Activated T-cell treated with anti-CD3 and anti-CD28 coated beads, Interleukin-2, amount 50 U/mL, for 4 hours (primary cell): ENCODE measurements around the gene KL. TPM values are rescaled to one million over a fixed set of nuclear protein-coding genes. Genes with fewer than 3 reads are reported as not detected.

ENCODE experiments used
- ATAC-seq, 2 donors: fragments of 200-7000 bp; cut with Tn5 transposase; one replicate each; pipeline ENCODE4 v1.10.0; 2021
- DNase-seq: peaks from one replicate; pipeline ENCODE4 v3.0.0-alpha.2; 2020
- H3K27me3 Mint-ChIP-seq: one replicate; pipeline ENCODE4 v1.8.0; 2021; ENCODE audit warnings: low read depth, mixed read lengths
- H3K36me3 Mint-ChIP-seq: one replicate; pipeline ENCODE4 v1.8.0; 2022; ENCODE audit warnings: mixed read lengths; ENCODE audit not compliant: insufficient read depth
- H3K4me1 Mint-ChIP-seq: one replicate; pipeline ENCODE4 v1.8.0; 2021; ENCODE audit warnings: low read depth, mixed read lengths
- H3K4me3 Mint-ChIP-seq: one replicate; pipeline ENCODE4 v1.8.0; 2021; ENCODE audit warnings: mild to moderate bottlenecking, moderate library complexity, mixed read lengths
- H3K9me3 Mint-ChIP-seq: one replicate; pipeline ENCODE4 v1.8.0; 2021; ENCODE audit warnings: mixed read lengths
- total RNA-seq, 3 donors: library from RNA; stranded (reverse); gene quantifications; one replicate each; pipeline ENCODE4 v1.2.1, GENCODE V29; 2021

Gene KL
- total RNA-seq, 3 donors from 2014 or later, result 0.30 to 0.42 (median 0.38) TPM

DNA sequence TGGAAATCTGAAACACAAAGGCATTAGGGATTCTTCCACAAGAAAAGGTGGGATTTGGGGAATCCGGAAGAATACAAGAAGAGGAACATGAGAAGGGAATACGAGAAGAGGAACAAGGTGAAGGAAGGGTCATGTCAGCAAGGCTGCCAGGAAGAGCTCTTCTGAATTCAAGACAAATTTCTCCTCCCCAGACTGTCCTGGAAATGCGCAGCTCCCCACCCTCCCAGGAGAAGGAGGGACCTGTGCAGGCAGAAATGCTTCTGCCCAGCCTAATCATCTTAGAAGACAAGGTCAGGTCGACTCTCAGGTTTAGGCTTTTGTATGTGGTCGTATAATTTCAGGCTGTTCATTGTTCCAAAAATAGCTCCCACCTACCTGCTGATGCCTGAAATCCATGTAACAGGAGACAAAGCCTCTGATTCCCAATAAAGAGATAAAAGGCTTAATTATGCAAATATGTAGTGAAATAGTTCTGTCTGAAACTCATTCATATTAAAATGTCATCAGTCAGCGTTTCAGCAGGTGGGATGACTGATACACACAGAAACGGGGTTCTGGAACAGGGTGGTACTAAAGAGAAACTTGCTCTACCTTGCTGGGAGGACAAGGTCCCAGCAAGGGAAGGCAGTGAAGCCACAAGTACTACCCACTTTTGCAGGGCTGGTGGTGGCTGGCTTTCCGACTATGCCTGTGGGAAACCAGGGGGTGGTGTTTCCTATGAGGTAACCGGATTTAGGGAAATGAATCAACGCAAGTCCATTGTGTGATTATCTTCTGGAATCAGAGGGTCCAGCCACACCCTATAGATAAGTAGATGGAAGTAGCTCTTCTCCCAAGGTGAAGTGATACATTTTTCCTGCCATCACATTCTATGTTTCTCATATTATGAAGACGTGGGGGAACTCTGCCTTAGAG is 76.1 kb downstream of the KL start:
- H3K27me3 Mint-ChIP-seq, result peaks cover 4% of the 10 kb centered on the region
- ATAC-seq, result no peak

DNA sequence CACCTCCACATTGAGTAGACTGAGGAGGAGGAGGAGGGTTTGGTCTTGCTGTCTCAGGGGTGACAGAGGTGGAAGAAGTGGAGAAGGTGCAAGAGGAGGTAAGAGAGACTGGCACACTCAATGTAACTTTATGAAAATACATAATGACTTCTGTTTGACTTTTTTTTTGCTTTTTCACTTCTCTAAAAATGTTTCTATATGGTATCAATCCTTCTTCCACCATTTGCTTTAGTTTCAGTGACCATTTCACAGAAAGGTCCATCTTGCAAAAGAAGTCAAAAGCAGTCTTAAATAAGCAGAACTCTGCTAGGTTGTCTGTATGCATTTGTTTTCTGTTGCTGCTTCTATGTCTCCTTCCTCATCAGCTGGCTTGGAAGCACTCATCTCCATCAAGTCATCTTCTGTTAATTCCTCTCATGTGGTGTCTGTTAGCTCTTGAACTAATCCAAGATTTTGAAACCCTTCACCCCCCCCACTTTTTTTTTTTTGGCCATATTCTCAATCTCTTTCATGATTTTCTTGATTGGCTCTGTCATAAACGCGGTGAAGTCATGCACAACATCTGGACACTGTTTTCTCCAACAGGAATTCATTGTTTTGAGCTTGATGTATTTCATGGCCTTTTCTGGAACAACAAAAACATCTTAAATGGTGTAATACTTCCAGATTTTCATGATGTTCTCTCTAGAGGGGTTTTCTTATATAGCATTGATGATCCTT is 80.8 kb downstream of the KL start:
- Mint-ChIP-seq H3K9me3 (peaks cover 7% of the 10 kb centered on the region), H3K27me3 (peaks cover 5% of the 10 kb centered on the region)

More for the DNA sequence above, 76.1 kb downstream of the KL start:
- no peak overlapping the region for H3K4me3 Mint-ChIP-seq
- H3K36me3 Mint-ChIP-seq, result no peaks in the 10 kb centered on the region
- no peak for DNase-seq
- H3K9me3 Mint-ChIP-seq, result no peaks in the 10 kb centered on the region
- H3K4me1 Mint-ChIP-seq, result no peaks in the 10 kb centered on the region

DNA sequence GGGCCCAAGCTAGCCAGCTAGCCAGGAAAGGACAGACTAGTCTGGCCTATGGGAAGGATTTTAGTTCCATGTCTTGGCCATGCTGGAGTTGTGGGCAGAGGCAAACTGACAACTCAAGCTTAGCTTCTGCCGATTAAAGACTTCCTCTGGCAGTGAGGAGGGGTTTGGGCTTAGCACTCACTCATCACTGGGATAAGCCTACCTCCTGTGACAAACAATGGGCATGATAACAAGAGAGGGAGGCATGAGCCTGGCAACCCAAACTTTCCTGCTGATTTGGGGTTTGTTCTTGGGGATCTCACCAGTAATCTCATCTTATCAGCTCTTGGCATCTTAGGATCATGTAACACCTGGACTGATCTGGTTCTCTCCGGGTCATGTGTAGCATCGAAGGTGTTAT is 83.6 kb downstream of the KL start:
- H3K4me1 Mint-ChIP-seq, result no peaks in the 10 kb centered on the region
- no peak for DNase-seq
- no peak for ATAC-seq
- H3K36me3 Mint-ChIP-seq, result no peaks in the 10 kb centered on the region
- no peak overlapping the region for H3K4me3 Mint-ChIP-seq
- peaks cover 7% of the 10 kb centered on the region for H3K9me3 Mint-ChIP-seq
- H3K27me3 Mint-ChIP-seq, result peaks cover 16% of the 10 kb centered on the region

More for the DNA sequence above, 80.8 kb downstream of the KL start:
- DNase-seq (no peak), ATAC-seq (no peak)
- Mint-ChIP-seq H3K36me3 (no peaks in the 10 kb centered on the region), H3K4me1 (no peaks in the 10 kb centered on the region), H3K4me3 (no peak overlapping the region)

DNA sequence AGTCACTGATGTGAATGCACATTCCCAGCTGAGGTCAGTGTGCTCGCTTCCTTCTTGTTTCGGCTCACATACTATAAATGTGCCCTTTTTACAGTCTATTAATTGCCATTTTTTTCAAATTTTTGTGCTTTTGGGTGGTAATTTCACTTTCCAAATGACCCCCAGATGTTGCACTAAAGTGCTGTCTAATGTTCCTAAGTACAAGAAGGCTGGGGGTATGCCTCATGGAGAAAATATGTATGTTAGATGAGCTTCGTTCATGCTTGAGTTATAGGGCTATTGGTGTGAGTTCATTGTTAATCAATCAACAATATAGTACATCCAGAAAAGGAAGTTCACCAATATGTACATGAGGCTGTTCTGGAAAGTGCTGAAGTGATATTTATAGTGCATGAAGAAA is 84.7 kb downstream of the KL start:
- Mint-ChIP-seq H3K9me3 (peaks cover 7% of the 10 kb centered on the region), H3K4me3 (no peak overlapping the region), H3K36me3 (no peaks in the 10 kb centered on the region), H3K27me3 (peaks cover 17% of the 10 kb centered on the region), H3K4me1 (no peaks in the 10 kb centered on the region)
- DNase-seq (no peak), ATAC-seq (no peak)

DNA sequence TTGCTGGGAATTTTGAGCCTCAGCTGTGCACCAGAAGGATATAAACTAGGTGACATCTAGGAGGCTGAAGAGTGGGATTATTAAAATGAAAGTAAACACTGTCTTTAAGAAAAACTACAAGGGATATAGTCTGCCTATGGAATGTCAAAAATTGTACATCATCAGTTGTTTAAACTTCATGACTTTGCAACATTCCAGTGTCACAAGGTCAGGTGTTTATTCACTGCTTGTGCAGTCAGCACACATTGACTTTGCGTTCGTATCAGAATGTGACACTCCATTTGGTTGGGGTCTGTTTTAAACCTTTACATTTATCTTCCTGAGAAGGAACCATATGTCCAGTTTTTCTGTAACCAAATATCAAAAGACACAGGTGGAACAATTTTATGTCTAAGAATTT is 85.6 kb downstream of the KL start:
- H3K9me3 Mint-ChIP-seq, result peaks cover 7% of the 10 kb centered on the region

DNA sequence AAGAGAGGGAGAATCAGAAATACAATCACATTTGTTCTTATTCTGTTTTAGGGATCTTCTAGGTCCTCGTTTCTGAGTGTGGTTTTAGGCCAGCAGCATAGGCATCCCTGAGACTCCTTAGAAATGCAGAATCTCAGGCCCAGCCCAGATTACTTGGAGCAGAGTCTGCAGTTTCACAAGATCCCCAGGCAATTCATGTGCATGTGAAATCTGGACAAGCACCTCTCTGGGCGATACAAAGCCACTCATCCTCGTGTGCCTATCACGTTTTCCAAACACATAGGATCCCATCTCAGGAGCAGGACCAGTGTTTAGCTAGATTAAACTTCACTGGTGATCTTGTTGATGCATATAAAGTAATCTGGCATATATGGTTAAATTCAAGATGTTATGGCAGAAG is 87.2 kb downstream of the KL start:
- DNase-seq (no peak), ATAC-seq (no peak)
- H3K4me1 Mint-ChIP-seq, result no peaks in the 10 kb centered on the region
- H3K4me3 Mint-ChIP-seq, result no peak overlapping the region
- H3K36me3 Mint-ChIP-seq, result no peaks in the 10 kb centered on the region
- H3K9me3 Mint-ChIP-seq, result peaks cover 1% of the 10 kb centered on the region
- H3K27me3 Mint-ChIP-seq, result peaks cover 17% of the 10 kb centered on the region

More for the DNA sequence above, 85.6 kb downstream of the KL start:
- peaks cover 17% of the 10 kb centered on the region for H3K27me3 Mint-ChIP-seq
- no peaks in the 10 kb centered on the region for H3K36me3 Mint-ChIP-seq
- ATAC-seq, result no peak
- H3K4me3 Mint-ChIP-seq, result no peak overlapping the region
- no peaks in the 10 kb centered on the region for H3K4me1 Mint-ChIP-seq
- no peak for DNase-seq

DNA sequence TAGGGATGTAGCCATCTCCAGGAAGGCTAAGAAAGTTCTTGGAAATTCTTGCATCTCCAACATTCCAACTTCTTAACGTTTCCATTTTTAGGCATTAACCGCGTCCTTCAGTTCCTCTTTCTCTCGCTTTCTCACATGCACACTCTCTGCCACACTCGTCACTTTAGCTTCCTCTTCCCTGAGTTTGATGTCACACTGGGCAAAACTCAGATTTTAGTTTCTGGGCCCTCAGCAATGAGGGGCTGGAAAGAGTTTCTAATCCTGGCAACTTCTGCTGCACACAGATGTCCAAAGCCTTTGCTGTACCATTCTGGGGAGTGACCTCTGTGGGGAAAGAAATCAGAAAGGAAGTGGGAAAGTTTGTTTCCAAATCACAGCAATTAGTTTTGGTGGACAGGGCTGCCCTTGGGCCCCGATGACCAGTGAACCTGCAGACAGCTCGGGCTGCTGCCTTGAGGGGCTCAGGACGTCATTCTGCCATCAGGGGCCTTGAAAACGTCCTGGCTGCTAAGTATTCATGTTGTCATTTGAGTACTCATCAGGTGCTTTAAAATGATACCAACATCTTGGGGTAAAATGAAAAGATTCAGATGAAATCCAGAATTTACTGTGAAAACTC is 89.3 kb downstream of the KL start:
- peaks cover 15% of the 10 kb centered on the region for H3K27me3 Mint-ChIP-seq
- H3K4me1 Mint-ChIP-seq, result no peaks in the 10 kb centered on the region
- no peak for ATAC-seq
- no peaks in the 10 kb centered on the region for H3K36me3 Mint-ChIP-seq
- no peak for DNase-seq
- H3K9me3 Mint-ChIP-seq, result no peaks in the 10 kb centered on the region
- no peak overlapping the region for H3K4me3 Mint-ChIP-seq

DNA sequence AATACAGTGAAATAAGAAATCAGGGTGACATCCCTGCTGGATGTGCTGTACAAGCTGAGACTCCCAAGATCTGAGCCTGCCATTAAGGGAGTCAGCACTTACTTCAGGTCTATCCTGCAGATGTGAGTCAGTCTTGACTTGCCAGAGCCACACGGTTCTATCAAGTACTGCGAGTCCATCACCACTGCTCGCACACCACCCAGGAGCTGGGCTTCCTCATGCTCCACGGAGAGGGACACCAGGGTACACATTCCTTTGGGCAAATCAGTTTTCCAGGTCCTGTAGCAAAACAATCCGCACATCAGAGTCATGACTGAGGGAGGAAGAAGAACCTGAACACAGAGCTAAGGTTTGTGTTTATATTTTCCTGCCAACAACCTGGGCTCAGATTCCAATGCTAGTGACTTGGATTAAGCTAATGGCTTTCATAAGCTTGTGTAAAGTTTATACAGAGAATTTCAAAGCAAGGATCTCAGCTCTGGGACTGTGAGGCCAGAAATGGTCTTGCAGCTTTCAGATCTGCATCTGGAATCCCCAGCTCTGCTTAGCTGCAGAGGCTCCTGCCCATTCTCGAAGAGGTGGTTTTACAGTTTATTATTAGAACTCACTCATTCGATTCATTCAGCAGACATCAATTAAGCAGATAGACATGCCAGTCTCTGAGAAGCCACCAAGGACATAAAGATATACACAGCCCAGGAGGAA is 90.6 kb downstream of the KL start:
- ATAC-seq (no peak), DNase-seq (no peak)
- no peaks in the 10 kb centered on the region for H3K9me3 Mint-ChIP-seq
- H3K36me3 Mint-ChIP-seq, result no peaks in the 10 kb centered on the region
- H3K27me3 Mint-ChIP-seq, result peaks cover 13% of the 10 kb centered on the region
- H3K4me1 Mint-ChIP-seq, result no peaks in the 10 kb centered on the region
- H3K4me3 Mint-ChIP-seq, result no peak overlapping the region

DNA sequence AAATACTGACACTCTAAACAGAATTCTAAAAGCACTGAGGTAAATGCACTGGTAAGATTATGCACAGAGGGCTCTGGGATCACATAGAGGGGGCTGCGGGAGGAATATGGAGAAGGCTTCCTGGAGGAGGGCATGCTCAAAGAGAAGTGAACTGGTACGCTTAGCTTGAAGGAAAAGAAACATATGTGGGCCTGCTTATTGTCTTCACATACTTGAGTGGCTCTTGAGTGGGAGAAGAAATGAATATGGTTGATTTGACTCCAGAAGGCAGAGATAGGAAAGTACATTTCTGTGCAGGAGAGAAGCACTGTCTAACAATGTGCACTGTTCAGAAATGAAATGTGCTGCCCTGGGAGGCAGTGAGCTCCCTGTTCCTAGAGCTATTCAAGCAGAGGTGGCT is 91.1 kb downstream of the KL start:
- Mint-ChIP-seq H3K27me3 (peaks cover 13% of the 10 kb centered on the region), H3K9me3 (no peaks in the 10 kb centered on the region), H3K4me3 (no peak overlapping the region), H3K36me3 (no peaks in the 10 kb centered on the region), H3K4me1 (no peaks in the 10 kb centered on the region)
- no peak for ATAC-seq
- DNase-seq, result no peak

DNA sequence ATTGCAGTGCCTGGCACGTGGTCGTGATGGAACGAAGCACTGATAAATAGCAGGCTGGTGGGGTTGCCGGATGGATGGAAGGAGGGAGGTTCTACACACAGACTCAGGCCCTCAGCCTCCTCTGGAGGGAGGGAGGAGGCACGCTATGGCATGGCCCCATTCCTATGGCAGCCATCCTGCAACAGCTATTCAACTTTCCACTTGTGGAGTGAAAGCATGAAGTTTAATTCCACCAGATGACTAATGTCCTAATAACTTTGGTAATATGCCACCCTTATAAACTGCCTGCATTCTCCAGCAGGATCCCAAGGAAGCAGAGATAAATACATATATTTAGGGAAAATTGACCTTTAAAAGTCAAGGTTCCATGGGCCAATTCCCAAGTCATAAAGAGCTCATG is 92.4 kb downstream of the KL start:
- Mint-ChIP-seq H3K36me3 (no peaks in the 10 kb centered on the region), H3K27me3 (peaks cover 8% of the 10 kb centered on the region), H3K4me3 (no peak overlapping the region), H3K9me3 (no peaks in the 10 kb centered on the region), H3K4me1 (no peaks in the 10 kb centered on the region)
- no peak for DNase-seq
- ATAC-seq, result no peak

DNA sequence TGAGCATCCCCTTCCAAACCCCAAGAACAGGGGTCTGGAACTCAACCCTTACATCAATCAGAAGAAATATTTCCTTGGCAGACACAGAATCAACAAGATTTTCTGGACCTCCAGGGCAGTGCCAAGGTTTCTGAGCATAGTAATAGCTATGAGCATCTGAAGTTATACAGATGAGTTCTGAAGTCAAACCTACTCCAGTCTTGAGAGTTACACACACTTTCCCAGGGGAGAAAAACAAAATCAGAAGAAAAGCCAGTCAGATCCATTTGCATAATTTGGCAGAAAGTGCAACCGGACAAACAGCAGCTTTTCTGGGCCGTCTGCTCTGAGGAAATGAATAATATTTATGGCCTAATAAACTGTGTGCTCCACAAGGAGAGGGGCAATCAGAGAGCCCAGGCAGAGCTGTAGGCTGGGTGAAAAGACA is 93.1 kb downstream of the KL start:
- ATAC-seq, result no peak
- H3K4me3 Mint-ChIP-seq, result no peak overlapping the region
- H3K36me3 Mint-ChIP-seq, result no peaks in the 10 kb centered on the region
- DNase-seq, result no peak
- no peaks in the 10 kb centered on the region for H3K4me1 Mint-ChIP-seq
- H3K27me3 Mint-ChIP-seq, result peaks cover 5% of the 10 kb centered on the region
- H3K9me3 Mint-ChIP-seq, result no peaks in the 10 kb centered on the region

DNA sequence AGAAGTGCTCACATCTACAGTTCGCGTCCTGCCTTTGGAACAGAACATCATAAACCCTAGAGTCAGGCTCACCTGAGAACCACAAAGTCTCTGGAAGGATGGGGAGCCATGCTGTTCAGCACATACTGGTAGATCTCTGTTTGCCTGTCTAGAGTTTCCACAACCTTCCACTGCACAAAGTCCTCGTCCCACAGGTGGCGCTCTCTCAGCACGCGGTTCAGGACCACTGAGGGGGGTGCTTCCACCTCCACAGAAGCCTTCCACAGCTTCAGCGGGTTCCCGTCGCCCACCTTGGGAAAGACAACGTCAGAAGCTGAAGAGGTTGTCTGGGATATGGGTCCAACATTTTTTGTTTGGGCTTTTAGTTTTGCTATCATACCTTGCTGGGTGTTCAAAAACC is 93.6 kb downstream of the KL start:
- H3K4me3 Mint-ChIP-seq, result no peak overlapping the region
- no peaks in the 10 kb centered on the region for H3K36me3 Mint-ChIP-seq
- H3K4me1 Mint-ChIP-seq, result no peaks in the 10 kb centered on the region
- DNase-seq (no peak), ATAC-seq (no peak)
- H3K27me3 Mint-ChIP-seq, result peaks cover 2% of the 10 kb centered on the region
- no peaks in the 10 kb centered on the region for H3K9me3 Mint-ChIP-seq

DNA sequence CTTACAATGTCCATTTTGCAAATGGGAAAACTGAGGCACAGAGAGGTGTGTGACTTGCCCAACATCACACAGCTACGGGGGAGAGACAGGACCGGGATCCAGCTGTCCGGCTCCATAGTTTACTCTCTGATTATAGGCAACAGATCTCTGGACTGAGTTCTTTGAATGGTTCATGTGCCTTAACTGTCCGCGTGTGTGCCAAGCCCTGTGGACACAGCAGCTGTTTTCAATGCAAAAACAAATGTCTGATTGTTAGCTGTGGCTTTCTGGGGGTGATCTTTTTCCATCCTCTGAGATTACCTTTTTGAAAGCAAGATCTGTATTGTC is 94.1 kb downstream of the KL start:
- peaks cover 1% of the 10 kb centered on the region for H3K27me3 Mint-ChIP-seq
- H3K4me1 Mint-ChIP-seq, result no peaks in the 10 kb centered on the region
- DNase-seq, result no peak
- ATAC-seq, result no peak
- no peaks in the 10 kb centered on the region for H3K9me3 Mint-ChIP-seq
- no peaks in the 10 kb centered on the region for H3K36me3 Mint-ChIP-seq
- H3K4me3 Mint-ChIP-seq, result no peak overlapping the region

DNA sequence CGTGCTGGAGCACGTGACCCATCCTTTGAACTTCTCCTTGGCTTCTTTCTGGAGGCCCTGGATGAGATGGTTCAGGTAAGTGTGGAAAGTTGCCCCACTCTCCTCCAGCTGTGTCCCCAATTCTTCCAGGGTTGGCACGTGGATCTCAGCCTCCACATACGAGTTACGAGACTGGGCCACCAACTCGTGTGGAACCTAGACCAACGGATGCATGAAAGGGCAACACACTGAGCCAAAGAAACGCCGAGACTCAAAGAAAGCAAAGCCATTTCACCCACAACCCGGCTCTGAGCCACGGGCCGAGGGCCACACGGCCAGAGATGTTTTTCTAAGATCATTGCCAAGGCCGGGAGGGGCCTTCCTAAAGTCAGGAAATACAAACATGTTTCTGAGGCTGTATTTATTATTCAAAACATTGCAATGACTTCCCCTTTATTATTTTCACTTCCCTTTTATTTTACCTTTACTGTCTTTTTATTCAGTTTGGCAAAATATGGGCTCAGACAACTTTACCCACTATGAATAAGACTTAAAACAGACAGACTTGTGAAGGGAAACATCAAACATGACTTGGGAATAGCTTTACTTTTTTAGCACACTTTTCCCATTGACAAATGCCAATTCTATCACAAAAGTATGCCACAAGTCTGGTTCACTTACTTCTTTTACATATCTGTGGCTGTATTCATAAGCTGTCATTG is 94.6 kb downstream of the KL start:
- H3K36me3 Mint-ChIP-seq, result no peaks in the 10 kb centered on the region
- H3K4me3 Mint-ChIP-seq, result no peak overlapping the region
- H3K4me1 Mint-ChIP-seq, result no peaks in the 10 kb centered on the region
- H3K9me3 Mint-ChIP-seq, result no peaks in the 10 kb centered on the region
- DNase-seq (no peak), ATAC-seq (no peak)
- H3K27me3 Mint-ChIP-seq, result peaks cover 1% of the 10 kb centered on the region
